AG04450 (cell line): ENCODE measurements around the gene EXOC6B. TPM values are rescaled to one million over a fixed set of nuclear protein-coding genes. Genes with fewer than 3 reads are reported as not detected.

ENCODE experiments used
- CTCF ChIA-PET: fragments of 300-600, 350-600 bp; formaldehyde crosslinking; extraction: SDS; loops from one replicate; lab custom pipeline; 2022; ENCODE audit warnings: antibody characterized with exemption, inconsistent platforms; lab: Charles Lee
- POLR2A ChIA-PET: fragments of 350-600 bp; formaldehyde crosslinking; extraction: SDS; loops from one replicate; lab custom pipeline; 2021; ENCODE audit warnings: antibody characterized with exemption, inconsistent platforms; lab: Yijun Ruan, JAX
- DNase-seq: peaks from one replicate; pipeline ENCODE4 v3.0.0-alpha.2; 2011; ENCODE audit warnings: low read depth, low spot score
- H3K27ac ChIP-seq: one replicate; pipeline ENCODE4 v1.5.1; 2012; ENCODE audit warnings: low read depth, low read length, control low read depth
- H3K27me3 ChIP-seq: one replicate; pipeline ENCODE4 v1.6.0; 2012; ENCODE audit warnings: low read length; ENCODE audit not compliant: control insufficient read depth, insufficient read depth
- H3K4me3 ChIP-seq: 2 replicates; pipeline ENCODE4 v1.5.1; 2011; ENCODE audit warnings: mild to moderate bottlenecking, low read depth, low read length, control low read depth
- H3K9me3 ChIP-seq: 2 replicates; pipeline ENCODE4 v1.5.1; 2012; ENCODE audit warnings: low read length; ENCODE audit not compliant: control insufficient read depth, insufficient read depth
- CTCF ChIP-seq: IDR thresholded peaks from 2 replicates; pipeline ENCODE4 v1.5.1; 2011; ENCODE audit warnings: low read depth, low read length, control low read depth, inconsistent platforms
- polyA plus RNA-seq: library from polyadenylated mRNA; depleted of rRNA; stranded (reverse); fragments of >200 nt; gene quantifications from 2 replicates; pipeline ENCODE4 v1.2.3, GENCODE V29; 2011

EXOC6B gene
- polyA plus RNA-seq, 1 experiment, result 28.7 TPM

DNA sequence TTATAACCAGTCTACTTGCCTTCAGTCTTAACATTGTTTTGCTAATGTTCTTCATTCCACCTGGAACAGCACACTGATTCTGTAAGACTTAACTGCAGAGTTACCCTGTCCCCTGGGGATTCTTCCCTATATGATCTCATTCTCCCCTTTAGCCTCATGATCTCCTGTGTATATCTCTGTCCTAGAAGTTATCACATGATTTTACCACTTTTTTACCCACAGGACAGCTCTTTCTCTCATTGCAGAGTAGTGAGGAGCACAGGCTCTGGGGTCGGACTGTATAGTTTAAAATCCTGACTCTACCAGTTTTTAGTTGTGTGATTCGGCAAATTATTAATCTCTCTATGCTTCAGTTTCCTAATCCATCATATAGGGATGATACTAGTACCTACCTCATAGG is 14.2 kb upstream of the EXOC6B start:
- ChIA-PET POLR2A (no interaction called here), CTCF (no interaction called here)
- TF ChIP-seq CTCF, result no peak
- no peak overlapping the region for H3K27ac ChIP-seq
- H3K4me3 ChIP-seq, result no peak overlapping the region
- H3K9me3 ChIP-seq, result no peaks in the 10 kb centered on the region
- H3K27me3 ChIP-seq, result peaks cover 13% of the 10 kb centered on the region
- no peak for DNase-seq

- Histone ChIP-seq H3K27me3 (peaks cover 7% of the 10 kb centered on the region), H3K4me3 (no peak overlapping the region), H3K27ac (no peak overlapping the region), H3K9me3 (no peaks in the 10 kb centered on the region)
- TF ChIP-seq CTCF, result no peak
- DNase-seq, result no peak
- ChIA-PET POLR2A (interaction anchor here (0.7 kb wide), 1 partner anchor 147 kb away, joined by 6 read pairs; no protein-coding TSS in a partner anchor), CTCF (interaction anchor here (0.6 to 2.8 kb wide), 3 partner anchors 23 to 319 kb away, joined by 4 to 20 read pairs (median 12); no protein-coding TSS in a partner anchor)
Observed at GRCh38 chr2:72837171-72837570, 11.3 kb upstream of the EXOC6B start.

DNA sequence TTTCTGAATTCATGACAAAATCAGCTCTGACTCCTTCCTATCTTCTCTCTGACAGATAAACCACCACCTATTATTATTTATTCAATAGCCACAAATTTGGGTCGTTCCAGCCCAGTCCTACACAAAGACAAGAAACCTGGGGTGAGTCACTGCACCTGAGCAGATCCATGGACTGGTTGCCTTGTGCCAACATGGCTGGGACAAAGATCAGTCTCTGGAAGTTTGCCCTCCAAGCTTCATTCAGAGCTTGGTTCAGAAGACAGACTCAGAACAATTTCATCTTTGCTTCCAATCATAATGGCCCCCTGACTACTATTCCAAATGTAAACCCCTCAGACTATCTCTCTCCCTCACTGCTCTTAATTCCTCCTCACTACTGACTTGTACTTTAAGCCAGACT is 9.6 kb upstream of the EXOC6B start:
- Histone ChIP-seq H3K27me3 (peaks cover 7% of the 10 kb centered on the region), H3K9me3 (no peaks in the 10 kb centered on the region), H3K4me3 (no peak overlapping the region), H3K27ac (no peak overlapping the region)
- CTCF ChIA-PET, result interaction anchor here (0.5 to 1.3 kb wide), 3 partner anchors 25 to 27 kb away, joined by 3 to 10 read pairs (median 4); no protein-coding TSS in a partner anchor
- DNase-seq, result no peak
- POLR2A ChIA-PET, result no interaction called here
- TF ChIP-seq CTCF, result no peak

- no peak for DNase-seq
- Histone ChIP-seq H3K4me3 (no peak overlapping the region), H3K9me3 (no peaks in the 10 kb centered on the region), H3K27me3 (peaks cover 7% of the 10 kb centered on the region), H3K27ac (no peak overlapping the region)
- ChIA-PET POLR2A (no interaction called here), CTCF (interaction anchor here (0.5 kb wide), 1 partner anchor 26 kb away, joined by 10 read pairs; no protein-coding TSS in a partner anchor)
- TF ChIP-seq CTCF, result no peak
Observed at GRCh38 chr2:72834596-72834995, 8.8 kb upstream of the EXOC6B start.

- ChIA-PET CTCF (interaction anchor here (0.8 to 1.7 kb wide), 4 partner anchors 26 to 30 kb away, joined by 3 to 5 read pairs (median 4); no protein-coding TSS in a partner anchor), POLR2A (no interaction called here)
- no peak for DNase-seq
- no peaks in the 10 kb centered on the region for H3K9me3 ChIP-seq
- H3K27me3 ChIP-seq, result peaks cover 7% of the 10 kb centered on the region
- no peak overlapping the region for H3K27ac ChIP-seq
- H3K4me3 ChIP-seq, result no peak overlapping the region
- no peak for TF ChIP-seq CTCF
Observed at GRCh38 chr2:72833084-72833714, 7.4 kb upstream of the EXOC6B start.
